Sigmoid colon (tissue), 7 donors: ENCODE data around the gene TRPV5. TPM values are rescaled to one million over a fixed set of nuclear protein-coding genes. Genes with fewer than 3 reads are reported as not detected.

Experiments
- DNase-seq: peaks from one replicate; pipeline ENCODE4 v3.0.0-alpha.2; 2019
- H3K27ac ChIP-seq, 4 donors: fragments of 200-600 bp; sonication (generic); one replicate each; pipeline ENCODE4 v1.5.1; 2016 to 2019; ENCODE audit warnings: mild to moderate bottlenecking in 1 of 4
- H3K27me3 ChIP-seq, 3 donors: fragments of 200-600 bp; sonication (generic); one replicate each; pipeline ENCODE4 v1.5.1; 2019; ENCODE audit warnings: mild to moderate bottlenecking in 1 of 3
- H3K36me3 ChIP-seq, 4 donors: fragments of 200-600 bp; sonication (generic); one replicate each; pipeline ENCODE4 v1.5.1; 2016 to 2019
- H3K4me1 ChIP-seq, 4 donors: fragments of 200-600 bp; sonication (generic); one replicate each; pipeline ENCODE4 v1.5.1; 2017 to 2019
- H3K4me3 ChIP-seq, 4 donors: fragments of 200-600 bp; sonication (generic); one replicate each; pipeline ENCODE4 v1.5.1; 2017 to 2019; ENCODE audit warnings: mild to moderate bottlenecking in 2 of 4, moderate library complexity in 1 of 4
- H3K9me3 ChIP-seq, 4 donors: fragments of 200-600 bp in 3 of 4; sonication (generic) in 3 of 4; one replicate each; pipeline versions ENCODE4 v1.5.1 to v1.6.1; 2013 to 2019
- CTCF ChIP-seq, 4 experiments: fragments of 450-650 bp in 3 of 4; fragments of 200-600 bp in 1 of 4; IDR thresholded peaks; one replicate each; pipeline ENCODE4 v1.5.1; 2016 to 2019; ENCODE audit warnings: antibody characterized with exemption in 4 of 4, mild to moderate bottlenecking in 3 of 4, moderate library complexity in 2 of 4
- EP300 ChIP-seq, 4 donors: sonication (generic); formaldehyde crosslinking; IDR thresholded peaks; one replicate each; pipeline ENCODE4 v1.6.1; 2017; ENCODE audit warnings: antibody characterized with exemption in 4 of 4
- POLR2A ChIP-seq, 2 donors: fragments of 450-650 bp; IDR thresholded peaks; one replicate each; pipeline ENCODE4 v1.6.1; 2016; ENCODE audit warnings: antibody characterized with exemption in 2 of 2, mild to moderate bottlenecking in 2 of 2, moderate library complexity in 2 of 2
- POLR2AphosphoS5 ChIP-seq, 4 donors: sonication (generic); formaldehyde crosslinking; IDR thresholded peaks; one replicate each; pipeline ENCODE4 v1.6.1; 2017; ENCODE audit warnings: antibody characterized with exemption in 4 of 4
- WGBS, 2 donors: extraction: QIAGEN DNeasy Blood & Tissue Kit; methylation state at CpG; one replicate each; pipeline ENCODE4 v1.1.7; 2013; 5-methylcytosine and 5-hydroxymethylcytosine counted together
- intact Hi-C: fragments of 100-400 bp; cut with DNase I; formaldehyde crosslinking; loops from one replicate; pipeline ENCODE4 v1.15.1; 2023
- polyA plus RNA-seq, 3 donors: library from polyadenylated mRNA; stranded (reverse); fragments of 200-250 nt; gene quantifications; one replicate each; pipeline ENCODE4 v1.2.3, GENCODE V29; 2013
- total RNA-seq, 4 donors: library from RNA; depleted of rRNA; stranded (reverse); fragments of >200 nt; gene quantifications; one replicate each; pipeline ENCODE4 v1.1.0, GENCODE V29; 2016
- donor health status: healthy with polysubstance abuse.
- donor health status: Bipolar disorder and iron deficiency.
- donor health status: healthy.

TRPV5 gene
- total and polyA plus RNA-seq, 7 donors: 0.03 TPM; not detected in 6

GRCh38 chr7:142873871-142874270 lies 59.7 kb downstream of the TRPV5 start:
- WGBS, 2 donors: 84 to 88% methylated on average over 5 of the region's 5 CpGs
- intact Hi-C loops: no loop called here
- Histone ChIP-seq H3K27me3 (peaks cover 0 to 3% (median 0%) of the 10 kb centered on the region in 3 donors), H3K4me1 (no peaks in the 10 kb centered on the region), H3K27ac (no peak overlapping the region), H3K36me3 (no peaks in the 10 kb centered on the region), H3K9me3 (no peaks in the 10 kb centered on the region), H3K4me3 (no peak overlapping the region)
- no peak for DNase-seq
- no peak for TF ChIP-seq POLR2A (IDR thresholded peaks at IDR 0.05)
- TF ChIP-seq CTCF (IDR thresholded peaks at IDR 0.05): no peak
- no peak for TF ChIP-seq POLR2AphosphoS5 (IDR thresholded peaks at IDR 0.05)
- TF ChIP-seq EP300 (IDR thresholded peaks at IDR 0.05): no peak

DNA sequence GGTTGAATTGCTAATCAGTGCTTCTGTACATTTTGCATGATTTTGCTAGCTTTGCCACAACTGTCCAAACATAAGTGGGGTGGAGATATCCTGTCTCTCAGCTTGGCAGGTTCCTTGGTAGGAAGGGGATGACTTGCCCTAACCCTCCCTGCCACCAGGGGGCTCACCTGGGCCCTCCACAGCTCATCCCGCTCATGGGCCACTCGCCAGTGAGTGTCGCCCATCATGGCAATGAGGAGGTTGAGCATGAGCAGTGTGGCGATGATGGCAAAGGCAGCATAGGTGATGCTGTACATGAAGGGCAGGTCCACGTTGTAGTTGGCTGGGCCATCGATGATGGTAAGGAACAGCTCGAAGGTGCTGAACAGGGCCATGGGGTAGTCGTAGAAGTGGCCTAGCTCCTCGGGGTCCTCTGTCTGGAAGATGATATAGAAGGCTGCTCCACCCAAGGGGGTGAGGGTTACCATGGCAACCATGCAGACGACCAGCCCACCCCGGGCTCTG lies 60.2 kb downstream of the TRPV5 start:
- no peak for DNase-seq
- TF ChIP-seq EP300 (IDR thresholded peaks at IDR 0.05): no peak
- TF ChIP-seq POLR2AphosphoS5 (IDR thresholded peaks at IDR 0.05): no peak
- TF ChIP-seq POLR2A (IDR thresholded peaks at IDR 0.05): no peak
- TF ChIP-seq CTCF (IDR thresholded peaks at IDR 0.05): no peak
- no peak overlapping the region for H3K4me3 ChIP-seq
- intact Hi-C loops: no loop called here
- no peaks in the 10 kb centered on the region for H3K9me3 ChIP-seq
- H3K36me3 ChIP-seq: no peaks in the 10 kb centered on the region
- no peak overlapping the region for H3K27ac ChIP-seq
- peaks cover 0 to 3% (median 0%) of the 10 kb centered on the region in 3 donors for H3K27me3 ChIP-seq
- H3K4me1 ChIP-seq: no peaks in the 10 kb centered on the region
- WGBS, 2 donors: 80 to 84% methylated on average over 11 of the region's 11 CpGs

DNA sequence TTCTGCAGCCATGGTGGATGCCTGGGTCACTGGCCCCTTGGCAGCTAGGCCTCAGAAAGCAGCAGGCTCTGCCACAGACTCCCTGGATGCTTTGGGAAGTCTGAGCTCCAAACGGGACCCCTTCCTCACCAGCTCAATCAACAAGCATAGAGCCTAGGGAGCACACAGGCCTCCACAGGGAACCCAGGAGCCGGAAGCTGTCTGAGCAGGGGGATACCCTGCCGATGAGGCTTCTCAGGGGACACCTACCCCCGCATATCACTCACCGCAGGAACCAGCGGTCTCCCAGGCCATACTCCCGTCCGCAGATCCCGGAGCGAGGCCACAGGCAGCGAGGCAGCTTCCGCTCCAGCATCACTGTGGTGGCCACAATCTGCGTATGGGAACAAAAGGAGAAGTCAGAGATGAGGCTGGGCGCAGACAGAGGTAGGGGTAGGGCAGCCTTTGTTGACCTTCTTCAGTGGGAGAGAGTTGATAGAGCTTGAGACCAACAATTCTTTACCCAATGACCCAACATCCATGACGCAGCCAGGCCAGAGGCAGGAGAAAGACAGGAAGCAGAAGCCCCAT lies 61.4 kb downstream of the TRPV5 start:
- Histone ChIP-seq H3K27ac (no peak overlapping the region), H3K4me3 (no peak overlapping the region), H3K4me1 (no peaks in the 10 kb centered on the region), H3K9me3 (no peaks in the 10 kb centered on the region), H3K27me3 (no peaks in the 10 kb centered on the region), H3K36me3 (no peaks in the 10 kb centered on the region)
- intact Hi-C loops: no loop called here
- TF ChIP-seq EP300 (IDR thresholded peaks at IDR 0.05): no peak
- no peak for TF ChIP-seq CTCF (IDR thresholded peaks at IDR 0.05)
- no peak for TF ChIP-seq POLR2A (IDR thresholded peaks at IDR 0.05)
- no peak for TF ChIP-seq POLR2AphosphoS5 (IDR thresholded peaks at IDR 0.05)
- no peak for DNase-seq
- 86 to 92% methylated on average over 15 of the region's 15 CpGs for WGBS, 2 donors

DNA sequence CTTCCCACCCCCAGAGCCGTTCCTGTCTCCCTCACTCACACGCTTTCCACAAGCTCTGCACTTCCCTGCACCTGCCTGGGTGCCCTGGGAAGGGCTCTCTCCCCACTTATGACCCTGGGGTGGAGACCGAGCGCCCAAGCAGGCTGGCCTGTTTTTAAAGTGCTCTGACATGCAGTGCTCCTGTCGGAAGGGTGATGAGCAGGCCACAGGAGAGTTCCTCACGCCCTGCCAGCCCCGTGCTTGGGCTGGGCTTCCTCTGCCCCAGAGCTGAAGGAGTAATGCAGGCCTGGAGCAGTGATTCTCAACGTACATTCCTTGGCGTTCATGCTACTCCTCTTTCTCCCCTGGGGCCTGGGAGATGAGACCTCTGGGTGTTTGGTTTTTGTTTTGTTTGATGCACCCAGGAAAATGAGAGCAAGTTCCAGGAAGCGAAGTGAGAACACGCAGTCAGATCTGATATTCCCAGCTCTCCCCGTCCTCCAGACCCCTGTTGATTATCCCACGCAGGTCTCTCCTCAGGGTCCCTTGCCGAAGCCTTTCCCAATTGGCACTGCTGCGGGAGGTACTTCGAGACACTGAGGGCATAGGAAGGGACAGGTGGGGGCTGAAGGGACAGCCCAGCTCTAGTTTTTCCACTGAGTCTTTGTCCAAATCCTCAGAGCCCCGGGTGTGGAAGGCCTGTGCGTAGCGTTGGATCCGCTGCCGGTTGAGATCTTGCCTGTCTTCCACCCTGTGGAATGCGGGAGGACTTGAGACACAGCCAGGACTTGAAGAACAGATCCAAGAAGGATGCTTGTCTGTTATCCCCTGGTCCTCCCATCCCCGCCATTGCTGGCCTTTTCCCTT lies 62.1 kb downstream of the TRPV5 start:
- intact Hi-C loops: no loop called here
- no peak overlapping the region for H3K4me3 ChIP-seq
- no peaks in the 10 kb centered on the region for H3K27me3 ChIP-seq
- no peak for DNase-seq
- H3K9me3 ChIP-seq: no peaks in the 10 kb centered on the region
- H3K36me3 ChIP-seq: no peaks in the 10 kb centered on the region
- no peak overlapping the region for H3K27ac ChIP-seq
- 91 to 92% methylated on average over 23 of the region's 23 CpGs for WGBS, 2 donors
- H3K4me1 ChIP-seq: no peaks in the 10 kb centered on the region
- TF ChIP-seq POLR2A (IDR thresholded peaks at IDR 0.05): no peak
- TF ChIP-seq POLR2AphosphoS5 (IDR thresholded peaks at IDR 0.05): no peak
- TF ChIP-seq CTCF (IDR thresholded peaks at IDR 0.05): no peak
- TF ChIP-seq EP300 (IDR thresholded peaks at IDR 0.05): no peak
